GM19240 (cell line): ENCODE measurements around the gene UBAP2.
"Not testable (repeated sequence)": the region's sequence is repeated elsewhere in the genome, so short reads cannot be mapped to it uniquely, and the experiment has no call there.

Experiments
- DNase-seq: peaks from one replicate; pipeline ENCODE4 v3.0.0; 2011; ENCODE audit warnings: low spot score; ENCODE audit not compliant: insufficient read length

The UBAP2 gene

GRCh38 chr9:33988219-33988890 is 60.3 kb downstream of the UBAP2 start:
- peak; percentile 74 for DNase-seq

GRCh38 chr9:33976414-33976813 is 72.3 kb downstream of the UBAP2 start:
- DNase-seq: no peak

DNA sequence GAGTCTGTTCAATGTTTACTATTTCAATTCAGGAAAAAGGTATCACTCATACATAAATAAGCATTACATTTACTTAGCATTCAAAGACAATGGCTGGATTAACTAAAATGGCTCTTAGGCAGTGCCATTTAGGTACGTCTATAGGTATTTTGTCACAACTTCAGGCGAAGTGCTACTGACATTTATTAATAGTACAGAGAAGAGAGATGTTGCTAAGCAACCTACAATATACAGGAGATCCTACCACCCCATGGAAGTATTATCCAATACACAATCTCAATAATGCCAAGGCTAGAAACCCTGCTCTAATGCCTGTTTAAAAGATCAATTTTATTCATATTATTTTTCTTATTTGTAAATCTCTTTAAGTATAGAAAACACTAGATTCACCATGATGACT is 76.0 kb downstream of the UBAP2 start:
- DNase-seq: no peak

DNA sequence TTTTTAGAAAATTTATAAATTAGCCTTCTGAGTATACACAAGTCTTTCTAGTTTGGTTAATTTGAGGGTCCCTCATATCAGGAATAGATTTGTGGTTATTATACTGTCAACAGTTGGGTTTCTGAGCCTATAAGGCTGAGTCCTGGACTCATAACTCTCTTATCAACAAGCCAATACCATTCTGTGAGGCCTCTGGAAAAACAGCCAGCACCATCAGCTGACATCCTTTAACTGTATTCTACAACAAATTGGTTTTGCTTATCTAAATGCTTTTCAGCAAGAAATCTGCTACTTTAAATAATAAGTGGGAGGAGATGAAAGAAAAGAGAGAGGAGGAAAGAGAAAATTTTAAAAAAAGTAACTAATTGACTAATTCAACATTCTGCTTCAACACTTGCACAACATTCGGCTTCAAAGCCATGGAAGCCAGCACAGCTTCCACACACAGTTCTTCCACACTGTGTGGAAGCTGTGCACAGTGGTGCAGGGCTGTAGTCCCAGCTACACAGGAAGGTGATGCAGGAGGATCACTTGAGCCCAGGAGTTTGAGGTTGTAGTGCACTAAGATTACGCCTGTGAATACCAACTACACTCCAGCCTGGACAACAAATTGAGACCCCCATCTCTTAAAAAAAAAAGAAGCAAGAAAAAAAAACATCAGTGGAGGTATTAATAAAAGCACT is 84.5 kb downstream of the UBAP2 start:
- DNase-seq: no peak

- DNase-seq: not testable (repeated sequence)
Observed at GRCh38 chr9:33962468-33962867, 86.2 kb downstream of the UBAP2 start.

DNA sequence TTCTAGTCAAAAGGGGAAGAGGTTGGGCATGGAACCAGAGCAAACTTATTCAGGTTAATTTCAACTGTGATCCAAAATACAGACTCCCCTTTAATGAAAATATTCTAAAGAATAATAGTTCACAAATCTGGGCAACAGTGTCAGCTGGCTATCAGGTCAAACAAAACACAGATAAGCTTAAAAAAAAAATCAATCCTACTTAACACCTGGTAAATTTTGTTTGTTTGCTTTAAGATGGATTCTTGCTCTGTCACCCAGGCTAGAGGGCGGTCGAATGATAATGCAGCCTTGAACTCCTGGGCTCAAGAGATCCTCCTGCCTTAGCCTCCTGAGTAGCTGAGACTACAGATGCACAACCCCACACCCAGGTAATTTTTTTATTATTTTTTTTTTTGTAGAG is 89.0 kb downstream of the UBAP2 start:
- DNase-seq: no peak

- DNase-seq: no peak
Observed at GRCh38 chr9:33956544-33956943, 92.1 kb downstream of the UBAP2 start.

DNA sequence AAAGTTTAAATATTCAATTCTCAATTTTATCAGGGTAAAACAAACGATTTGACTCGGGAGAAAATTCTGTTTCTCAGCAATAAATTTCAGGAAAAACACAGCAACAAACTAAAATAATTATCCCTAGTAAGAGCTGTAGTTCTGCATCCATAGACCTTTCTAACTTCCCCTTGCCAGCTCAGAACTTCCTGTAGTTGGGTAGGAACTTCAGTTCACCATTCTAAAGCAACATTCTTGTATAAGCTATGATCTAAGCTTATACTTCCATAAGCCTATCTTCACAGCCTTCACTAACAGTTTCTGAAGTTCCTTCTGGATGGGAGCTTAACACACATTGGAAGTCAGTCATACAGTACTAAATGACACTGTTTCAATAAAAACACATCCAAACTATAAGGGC is 96.6 kb downstream of the UBAP2 start:
- no peak for DNase-seq

GRCh38 chr9:33950371-33950770 is 98.3 kb downstream of the UBAP2 start:
- no peak for DNase-seq

- no peak for DNase-seq
Observed at GRCh38 chr9:33946779-33947535, 101.7 kb downstream of the UBAP2 start.

DNA sequence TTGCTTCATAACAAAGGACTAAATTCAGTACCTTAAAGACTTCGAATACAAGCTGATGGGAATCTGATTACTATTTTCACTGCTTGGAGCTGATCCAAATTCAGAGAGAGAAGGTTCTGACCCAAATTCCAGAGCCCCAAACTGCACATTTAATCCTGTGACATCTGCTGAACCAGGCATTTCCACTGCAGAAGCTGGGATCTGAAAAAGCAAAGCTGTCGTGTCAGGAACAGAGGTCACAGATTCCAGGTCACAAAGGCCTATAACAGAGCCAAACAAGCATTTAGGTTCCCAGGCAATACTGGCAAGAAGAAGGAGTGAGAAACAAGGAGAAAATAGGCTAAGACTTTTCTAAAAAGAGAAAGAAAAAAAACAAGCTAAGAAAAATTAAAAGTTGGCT is 105.3 kb downstream of the UBAP2 start:
- no peak for DNase-seq

- no peak for DNase-seq
Observed at GRCh38 chr9:33942471-33943083, 106.1 kb downstream of the UBAP2 start.

GRCh38 chr9:33939924-33940874 is 108.5 kb downstream of the UBAP2 start:
- no peak for DNase-seq

GRCh38 chr9:33934188-33934878 is 114.4 kb downstream of the UBAP2 start:
- DNase-seq: no peak

- DNase-seq: no peak
Observed at GRCh38 chr9:33932078-33932807, 116.4 kb downstream of the UBAP2 start.

DNA sequence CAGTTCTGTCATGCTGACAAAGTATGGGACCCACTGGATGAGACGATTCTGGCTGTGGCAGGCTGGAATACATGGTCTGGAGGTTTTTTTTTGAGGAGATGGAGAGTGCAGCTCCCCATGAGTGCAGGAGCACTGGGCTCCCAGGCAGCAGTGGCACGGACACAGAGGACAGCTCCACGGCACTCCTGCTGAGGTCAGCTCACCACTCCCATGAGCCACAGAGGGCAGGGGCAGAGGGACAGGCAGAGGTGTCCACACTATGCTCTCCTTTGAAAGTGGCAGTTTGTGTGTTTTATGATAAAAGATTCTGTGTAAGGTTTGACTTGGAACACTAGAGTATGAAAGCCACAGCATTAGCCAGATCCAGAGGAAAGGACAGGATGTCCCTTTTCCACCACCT is 117.4 kb downstream of the UBAP2 start:
- DNase-seq: no peak

GRCh38 chr9:33927694-33928093 is 121.0 kb downstream of the UBAP2 start:
- no peak for DNase-seq

- no peak for DNase-seq
Observed at GRCh38 chr9:33926746-33927485, 121.8 kb downstream of the UBAP2 start.
